HCT116 (cell line): ENCODE measurements around the gene ACTL7B. TPM values are rescaled to one million over a fixed set of nuclear protein-coding genes. Genes with fewer than 3 reads are reported as not detected.

Experiments used
- ATAC-seq: fragments of 200-7000 bp; cut with Tn5 transposase; 2 replicates; pipeline ENCODE4 v1.9.1; 2020; ENCODE audit warnings: mild to moderate bottlenecking, moderate library complexity
- BruUV-seq: library from RNA; stranded (reverse); fragments of 400-500 nt; replicated peaks from 2 replicates; lab custom pipeline; 2021; lab: Mats Ljungman, UMichigan
- CTCF ChIA-PET: fragments of 300-600 bp; sonication (Branson Sonifier 250); formaldehyde crosslinking; loops from one replicate; lab custom pipeline; 2021; ENCODE audit warnings: antibody characterized with exemption; lab: Charles Lee
- POLR2A ChIA-PET: fragments of 300-600, 350-600 bp; sonication (Branson Sonifier 250); formaldehyde crosslinking; loops from one replicate; lab custom pipeline; 2021; ENCODE audit warnings: antibody characterized with exemption; lab: Charles Lee
- RAD21 ChIA-PET, 2 experiments: fragments of 300-600 bp; sonication (Branson Sonifier 250); formaldehyde crosslinking; loops; one replicate each; lab custom pipeline; 2023; ENCODE audit warnings: low total read pairs in 2 of 2; ENCODE audit not compliant: uncharacterized antibody in 2 of 2, unreplicated experiment in 2 of 2, low non-redundant PET in 1 of 2; lab: Charles Lee
- DNase-seq: peaks from one replicate; pipeline ENCODE4 v3.0.0-alpha.2; 2010; ENCODE audit warnings: low read depth, low spot score
- H2AFZ ChIP-seq: fragments of 200-600 bp; shearing (Covaris generic), sonication (generic); 2 replicates; pipeline ENCODE4 v1.6.1; 2017; ENCODE audit warnings: low read depth, mixed run types, mixed read lengths, antibody characterized with exemption, low read length; ENCODE audit not compliant: poor library complexity, severe bottlenecking
- H3K27ac ChIP-seq: 2 replicates; pipeline ENCODE4 v1.5.1; 2012; ENCODE audit warnings: low read depth, low read length
- H3K27me3 ChIP-seq: fragments of 200-600 bp; sonication (generic); 2 replicates; pipeline ENCODE4 v1.6.1; 2016; ENCODE audit warnings: mixed run types, low read length, mixed read lengths; ENCODE audit not compliant: insufficient read depth
- H3K36me3 ChIP-seq, 2 experiments: fragments of 200-500 bp in 1 of 2; fragments of 200-600 bp in 1 of 2; sonication (Bioruptor generic) in 1 of 2; sonication (generic) in 1 of 2; 2 replicates each; pipeline versions ENCODE4 v1.5.1 to v1.6.1; 2014 to 2016; ENCODE audit warnings: low read length in 2 of 2, inconsistent platforms in 1 of 2, mixed read lengths in 1 of 2, mixed run types in 1 of 2; ENCODE audit not compliant: insufficient read depth in 2 of 2, control insufficient read depth in 1 of 2
- H3K4me1 ChIP-seq, 2 experiments: fragments of 200-600 bp in 1 of 2; sonication (generic) in 1 of 2; 2 replicates each; pipeline versions ENCODE4 v1.5.1 to v1.6.1; 2012 to 2017; ENCODE audit warnings: low read length in 2 of 2, inconsistent platforms in 1 of 2, mild to moderate bottlenecking in 1 of 2, mixed read lengths in 1 of 2, mixed run types in 1 of 2, moderate library complexity in 1 of 2; ENCODE audit not compliant: insufficient read depth in 2 of 2, control insufficient read depth in 1 of 2
- H3K4me2 ChIP-seq: fragments of 200-600 bp; sonication (generic); 2 replicates; pipeline ENCODE4 v1.6.1; 2017; ENCODE audit warnings: mixed run types, low read length, mixed read lengths
- H3K4me3 ChIP-seq, 2 experiments: fragments of 200-600 bp in 1 of 2; sonication (generic) in 1 of 2; replicated peaks in 1 of 2; 2 replicates each; pipeline ENCODE4 v1.5.1; 2011 to 2016; ENCODE audit warnings: low read length in 2 of 2, control low read depth in 1 of 2, low read depth in 1 of 2, mild to moderate bottlenecking in 1 of 2, mixed read lengths in 1 of 2, mixed run types in 1 of 2
- H3K79me2 ChIP-seq: fragments of 200-600 bp; sonication (generic); 2 replicates; pipeline ENCODE4 v1.6.1; 2017; ENCODE audit warnings: mild to moderate bottlenecking, mixed run types, low read length, moderate library complexity, mixed read lengths; ENCODE audit not compliant: insufficient read depth
- H3K9ac ChIP-seq: fragments of 200-600 bp; sonication (generic); 2 replicates; pipeline ENCODE4 v1.6.1; 2016; ENCODE audit warnings: low read length, mixed read lengths
- H3K9me2 ChIP-seq: fragments of 200-600 bp; sonication (generic), shearing (Covaris generic); 2 replicates; pipeline ENCODE4 v1.6.1; 2017; ENCODE audit warnings: mixed run types, mild to moderate bottlenecking, moderate library complexity; ENCODE audit not compliant: insufficient read depth
- H3K9me3 ChIP-seq, 2 experiments: fragments of 200-500 bp in 1 of 2; fragments of 200-600 bp in 1 of 2; sonication (Bioruptor generic) in 1 of 2; sonication (generic) in 1 of 2; 2 replicates each; pipeline ENCODE4 v1.6.1; 2014 to 2017; ENCODE audit warnings: low read length in 2 of 2, mixed read lengths in 2 of 2, inconsistent platforms in 1 of 2, low read depth in 1 of 2, mild to moderate bottlenecking in 1 of 2, mixed run types in 1 of 2, moderate library complexity in 1 of 2; ENCODE audit not compliant: control insufficient read depth in 1 of 2, insufficient read depth in 1 of 2
- H4K20me1 ChIP-seq: fragments of 200-600 bp; sonication (generic), shearing (Covaris generic); 2 replicates; pipeline ENCODE4 v1.6.1; 2017; ENCODE audit warnings: mixed run types, mild to moderate bottlenecking, moderate library complexity; ENCODE audit not compliant: insufficient read depth
- CBX3 ChIP-seq: IDR thresholded peaks from 2 replicates; pipeline ENCODE4 v1.6.1; 2012; ENCODE audit warnings: low read depth
- CEBPB ChIP-seq: IDR thresholded peaks from 2 replicates; pipeline ENCODE4 v1.6.1; 2012; ENCODE audit warnings: low read depth
- ELF1 ChIP-seq: IDR thresholded peaks from 2 replicates; pipeline ENCODE4 v1.6.1; 2012; ENCODE audit warnings: low read depth, borderline replicate concordance
- EZH2 ChIP-seq: fragments of 200-600 bp; sonication (generic); IDR thresholded peaks from 2 replicates; pipeline ENCODE4 v1.6.1; 2017; ENCODE audit warnings: antibody characterized with exemption, mixed run types
- EZH2phosphoT487 ChIP-seq: fragments of 200-600 bp; IDR thresholded peaks from 2 replicates; pipeline ENCODE4 v1.6.1; 2018; ENCODE audit warnings: antibody characterized with exemption, borderline replicate concordance
- FOSL1 ChIP-seq: IDR thresholded peaks from 2 replicates; pipeline ENCODE4 v1.6.1; 2012; ENCODE audit warnings: low read depth
- JUND ChIP-seq: IDR thresholded peaks from 2 replicates; pipeline ENCODE4 v1.6.1; 2012
- POLR2AphosphoS5 ChIP-seq: IDR thresholded peaks from 2 replicates; pipeline ENCODE4 v1.6.1; 2011; ENCODE audit warnings: mild to moderate bottlenecking, low read depth, low read length, moderate library complexity
- SP1 ChIP-seq: IDR thresholded peaks from 2 replicates; pipeline ENCODE4 v1.6.1; 2012; ENCODE audit warnings: low read depth
- SRF ChIP-seq: IDR thresholded peaks from 2 replicates; pipeline ENCODE4 v1.6.1; 2012; ENCODE audit warnings: low read depth
- YY1 ChIP-seq: IDR thresholded peaks from 2 replicates; pipeline ENCODE4 v1.6.1; 2011; ENCODE audit warnings: low read length, low read depth, moderate library complexity, mild to moderate bottlenecking; ENCODE audit not compliant: insufficient replicate concordance; ENCODE audit errors: extremely low read depth
- ZFX ChIP-seq: fragments of 450-650 bp; IDR thresholded peaks from 2 replicates; pipeline ENCODE4 v1.6.1; 2017
- intact Hi-C: fragments of 100-400 bp; cut with micrococcal nuclease; formaldehyde crosslinking; loops from 2 replicates; pipeline ENCODE4 v1.10.0; 2022
- total RNA-seq: library from RNA; stranded (reverse); gene quantifications from one replicate; pipeline ENCODE4 v1.2.1, GENCODE V29; 2021; ENCODE audit not compliant: unreplicated experiment
- TF ChIP-seq, protein P1 (sequence below): IDR thresholded peaks from 2 replicates; pipeline ENCODE4 v1.6.1; 2012
- TF ChIP-seq, protein P2 (sequence below), 3 experiments: fragments of 200-600 bp in 1 of 3; sonication (generic) in 1 of 3; IDR thresholded peaks in 2 of 3; conservative IDR thresholded peaks in 1 of 3; 2 replicates each; pipeline ENCODE4 v1.5.1; 2012 to 2017; ENCODE audit warnings: low read depth in 2 of 3, low read length in 2 of 3, antibody characterized with exemption in 1 of 3, borderline replicate concordance in 1 of 3, control low read depth in 1 of 3, mild to moderate bottlenecking in 1 of 3, mixed read lengths in 1 of 3, mixed run types in 1 of 3, moderate library complexity in 1 of 3; ENCODE audit not compliant: insufficient read depth in 1 of 3
- TF ChIP-seq, protein P3 (sequence below): IDR thresholded peaks from 2 replicates; pipeline ENCODE4 v1.6.1; 2012; ENCODE audit warnings: low read depth
- TF ChIP-seq, protein P4 (sequence below): IDR thresholded peaks from 2 replicates; pipeline ENCODE4 v1.6.1; 2012

Gene ACTL7B
- total RNA-seq, 1 experiment from 2014 or later, result not detected

DNA sequence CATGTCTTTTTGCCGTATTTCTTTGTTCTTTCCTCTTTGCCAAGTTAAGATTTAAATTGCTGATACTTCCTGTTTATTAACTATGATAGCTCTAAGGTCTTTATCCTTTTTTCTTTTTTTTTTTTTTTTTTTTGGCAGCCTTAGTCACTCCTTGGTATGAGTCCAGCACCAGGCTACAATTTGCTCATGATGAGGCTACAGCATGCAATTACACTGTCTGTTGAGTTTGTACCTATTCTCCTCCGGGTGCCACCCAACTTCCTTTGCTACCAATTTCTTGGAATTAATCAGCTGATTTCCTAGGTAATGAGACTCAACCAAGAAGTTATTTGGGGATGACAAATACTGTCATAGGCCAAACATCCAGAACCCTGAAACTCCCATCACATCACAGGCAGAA, 25.5 kb downstream of the ACTL7B start:
- Histone ChIP-seq H3K36me3 (no peaks in the 10 kb centered on the region), H3K27ac (no peak overlapping the region), H3K4me2 (no peak overlapping the region), H3K27me3 (no peaks in the 10 kb centered on the region), H3K4me1 (peaks cover 0 to 2% of the 10 kb centered on the region in 2 experiments; a peak in 1 of 4 replicates), H3K4me3 (no peak overlapping the region), H3K79me2 (no peaks in the 10 kb centered on the region), H4K20me1 (no peaks in the 10 kb centered on the region), H3K9me2 (no peaks in the 10 kb centered on the region), H2AFZ (no peak overlapping the region), H3K9me3 (no peaks in the 10 kb centered on the region), H3K9ac (no peak overlapping the region)
- TF ChIP-seq JUND (no peak), YY1 (no peak), CBX3 (no peak)
- TF ChIP-seq, protein P1, sequence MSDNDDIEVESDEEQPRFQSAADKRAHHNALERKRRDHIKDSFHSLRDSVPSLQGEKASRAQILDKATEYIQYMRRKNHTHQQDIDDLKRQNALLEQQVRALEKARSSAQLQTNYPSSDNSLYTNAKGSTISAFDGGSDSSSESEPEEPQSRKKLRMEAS, result no peak
- no TSS peak for BruUV-seq
- DNase-seq (no peak), ATAC-seq (no peak)
- intact Hi-C loops, result no loop called here
- RAD21 ChIA-PET, result interaction anchor here in 1 of 2 experiments (0.6 kb wide), 1 partner anchor 184 kb away, joined by 3 read pairs; no protein-coding TSS in a partner anchor
- CTCF ChIA-PET, result no interaction called here
- POLR2A ChIA-PET, result no interaction called here

DNA sequence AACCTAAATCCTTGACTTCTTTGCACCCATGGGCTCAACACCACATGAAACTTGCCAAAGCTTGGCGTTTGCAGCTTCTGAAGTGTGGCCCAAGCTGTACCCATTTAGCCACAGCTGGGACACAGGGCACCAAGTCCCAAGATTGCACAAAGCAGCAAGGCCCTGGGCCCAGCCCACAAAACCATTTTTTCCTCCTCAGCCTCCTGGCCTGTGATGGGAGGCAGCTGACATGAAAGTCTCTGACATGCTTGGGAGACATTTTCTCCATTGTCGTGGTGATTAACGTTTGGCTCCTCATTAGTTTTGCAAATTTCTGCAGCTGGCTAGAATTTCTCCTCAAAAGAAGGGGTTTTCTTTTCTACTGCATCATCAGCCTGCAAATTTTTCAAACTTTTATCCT, 32.0 kb downstream of the ACTL7B start:
- H3K4me2 ChIP-seq, result no peak overlapping the region
- H2AFZ ChIP-seq, result no peak overlapping the region
- ChIA-PET POLR2A (no interaction called here), RAD21 (no interaction called here), CTCF (no interaction called here)
- intact Hi-C loops, result no loop called here
- no peak overlapping the region for H3K27ac ChIP-seq
- no peaks in the 10 kb centered on the region for H3K27me3 ChIP-seq
- no peak for ATAC-seq
- no peaks in the 10 kb centered on the region for H3K36me3 ChIP-seq
- H3K79me2 ChIP-seq, result no peaks in the 10 kb centered on the region
- no peaks in the 10 kb centered on the region; a peak in 1 of 4 replicates for H3K9me3 ChIP-seq
- H4K20me1 ChIP-seq, result no peaks in the 10 kb centered on the region
- no peaks in the 10 kb centered on the region for H3K4me1 ChIP-seq
- BruUV-seq, result no TSS peak
- DNase-seq, result no peak
- no peaks in the 10 kb centered on the region for H3K9me2 ChIP-seq
- H3K9ac ChIP-seq, result no peak overlapping the region
- no peak overlapping the region for H3K4me3 ChIP-seq
- TF ChIP-seq CEBPB (no peak), EZH2 (no peak), EZH2phosphoT487 (no peak), YY1 (no peak), ELF1 (no peak), SP1 (no peak), JUND (no peak), POLR2AphosphoS5 (no peak), FOSL1 (no peak), ZFX (no peak), SRF (no peak), CBX3 (no peak)
- TF ChIP-seq, protein P2, sequence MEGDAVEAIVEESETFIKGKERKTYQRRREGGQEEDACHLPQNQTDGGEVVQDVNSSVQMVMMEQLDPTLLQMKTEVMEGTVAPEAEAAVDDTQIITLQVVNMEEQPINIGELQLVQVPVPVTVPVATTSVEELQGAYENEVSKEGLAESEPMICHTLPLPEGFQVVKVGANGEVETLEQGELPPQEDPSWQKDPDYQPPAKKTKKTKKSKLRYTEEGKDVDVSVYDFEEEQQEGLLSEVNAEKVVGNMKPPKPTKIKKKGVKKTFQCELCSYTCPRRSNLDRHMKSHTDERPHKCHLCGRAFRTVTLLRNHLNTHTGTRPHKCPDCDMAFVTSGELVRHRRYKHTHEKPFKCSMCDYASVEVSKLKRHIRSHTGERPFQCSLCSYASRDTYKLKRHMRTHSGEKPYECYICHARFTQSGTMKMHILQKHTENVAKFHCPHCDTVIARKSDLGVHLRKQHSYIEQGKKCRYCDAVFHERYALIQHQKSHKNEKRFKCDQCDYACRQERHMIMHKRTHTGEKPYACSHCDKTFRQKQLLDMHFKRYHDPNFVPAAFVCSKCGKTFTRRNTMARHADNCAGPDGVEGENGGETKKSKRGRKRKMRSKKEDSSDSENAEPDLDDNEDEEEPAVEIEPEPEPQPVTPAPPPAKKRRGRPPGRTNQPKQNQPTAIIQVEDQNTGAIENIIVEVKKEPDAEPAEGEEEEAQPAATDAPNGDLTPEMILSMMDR (IDR thresholded peaks at IDR 0.05 in 2 of 3, conservative IDR thresholded peaks at IDR 0.05 in 1 of 3; ENCODE audit: borderline replicate concordance in 1 of 3, insufficient read depth in 1 of 3, low read depth in 2 of 3, low read length in 2 of 3), result no peak
- TF ChIP-seq, protein P3, sequence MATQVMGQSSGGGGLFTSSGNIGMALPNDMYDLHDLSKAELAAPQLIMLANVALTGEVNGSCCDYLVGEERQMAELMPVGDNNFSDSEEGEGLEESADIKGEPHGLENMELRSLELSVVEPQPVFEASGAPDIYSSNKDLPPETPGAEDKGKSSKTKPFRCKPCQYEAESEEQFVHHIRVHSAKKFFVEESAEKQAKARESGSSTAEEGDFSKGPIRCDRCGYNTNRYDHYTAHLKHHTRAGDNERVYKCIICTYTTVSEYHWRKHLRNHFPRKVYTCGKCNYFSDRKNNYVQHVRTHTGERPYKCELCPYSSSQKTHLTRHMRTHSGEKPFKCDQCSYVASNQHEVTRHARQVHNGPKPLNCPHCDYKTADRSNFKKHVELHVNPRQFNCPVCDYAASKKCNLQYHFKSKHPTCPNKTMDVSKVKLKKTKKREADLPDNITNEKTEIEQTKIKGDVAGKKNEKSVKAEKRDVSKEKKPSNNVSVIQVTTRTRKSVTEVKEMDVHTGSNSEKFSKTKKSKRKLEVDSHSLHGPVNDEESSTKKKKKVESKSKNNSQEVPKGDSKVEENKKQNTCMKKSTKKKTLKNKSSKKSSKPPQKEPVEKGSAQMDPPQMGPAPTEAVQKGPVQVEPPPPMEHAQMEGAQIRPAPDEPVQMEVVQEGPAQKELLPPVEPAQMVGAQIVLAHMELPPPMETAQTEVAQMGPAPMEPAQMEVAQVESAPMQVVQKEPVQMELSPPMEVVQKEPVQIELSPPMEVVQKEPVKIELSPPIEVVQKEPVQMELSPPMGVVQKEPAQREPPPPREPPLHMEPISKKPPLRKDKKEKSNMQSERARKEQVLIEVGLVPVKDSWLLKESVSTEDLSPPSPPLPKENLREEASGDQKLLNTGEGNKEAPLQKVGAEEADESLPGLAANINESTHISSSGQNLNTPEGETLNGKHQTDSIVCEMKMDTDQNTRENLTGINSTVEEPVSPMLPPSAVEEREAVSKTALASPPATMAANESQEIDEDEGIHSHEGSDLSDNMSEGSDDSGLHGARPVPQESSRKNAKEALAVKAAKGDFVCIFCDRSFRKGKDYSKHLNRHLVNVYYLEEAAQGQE, result no peak
- TF ChIP-seq, protein P4, sequence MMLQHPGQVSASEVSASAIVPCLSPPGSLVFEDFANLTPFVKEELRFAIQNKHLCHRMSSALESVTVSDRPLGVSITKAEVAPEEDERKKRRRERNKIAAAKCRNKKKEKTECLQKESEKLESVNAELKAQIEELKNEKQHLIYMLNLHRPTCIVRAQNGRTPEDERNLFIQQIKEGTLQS, result no peak
- TF ChIP-seq, protein P1, result no peak
